Raji (cell line): ENCODE results near the gene UGT2B28.
"Not testable (repeated sequence)": the region's sequence is repeated elsewhere in the genome, so short reads cannot be mapped to it uniquely, and the experiment has no call there.

Experiments used
- POLR2A ChIP-seq: IDR thresholded peaks from 2 replicates; pipeline ENCODE4 v1.6.1; 2011; ENCODE audit warnings: low read depth, low read length, control low read depth; ENCODE audit not compliant: insufficient read depth

Gene UGT2B28

GRCh38 chr4:69280081-69280480, at the start of gene UGT2B28:
TSS of gene UGT2B28 (plus strand) at chr4:69280475. CDS start at chr4:69280501, 26 bp downstream.
- not testable (repeated sequence) for TF ChIP-seq POLR2A

- TF ChIP-seq POLR2A, result no peak
Measured at GRCh38 chr4:69239092-69239491, 41.2 kb upstream of the UGT2B28 start.

GRCh38 chr4:69239557-69240168, 40.6 kb upstream of the UGT2B28 start:
- no peak for TF ChIP-seq POLR2A

- no peak for TF ChIP-seq POLR2A
Measured at GRCh38 chr4:69321153-69321729, 41.0 kb downstream of the UGT2B28 start.

GRCh38 chr4:69322055-69322454, 41.8 kb downstream of the UGT2B28 start:
- TF ChIP-seq POLR2A, result no peak

GRCh38 chr4:69323284-69323683, 43.0 kb downstream of the UGT2B28 start:
- TF ChIP-seq POLR2A, result no peak

- TF ChIP-seq POLR2A, result no peak
Measured at GRCh38 chr4:69330345-69331047, 50.2 kb downstream of the UGT2B28 start.

GRCh38 chr4:69343558-69344420, 63.5 kb downstream of the UGT2B28 start:
- 0 out of 2 replicates have a peak, but pooled peaks have one; percentile 25 for TF ChIP-seq POLR2A
